ENCODE data around the gene LRRC8D.

Gene LRRC8D

GRCh38 chr1:89908273-89908671 lies 87.4 kb downstream of the LRRC8D start:
- no peak overlapping the region for H3K4me3 ChIP-seq (ENCODE audit: low read length)
- DNase-seq (ENCODE audit: low read depth) = no peak
- TF ChIP-seq CTCF (conservative IDR thresholded peaks at IDR 0.05; ENCODE audit: low read length) = no peak

GRCh38 chr1:89908672-89909436 lies 88.0 kb downstream of the LRRC8D start:
- peak; percentile 56 for DNase-seq (ENCODE audit: low read depth)
- TF ChIP-seq CTCF (conservative IDR thresholded peaks at IDR 0.05; ENCODE audit: low read length) = no peak
- no peak overlapping the region for H3K4me3 ChIP-seq (ENCODE audit: low read length)

- TF ChIP-seq CTCF (conservative IDR thresholded peaks at IDR 0.05; ENCODE audit: low read length) = no peak
- no peak overlapping the region for H3K4me3 ChIP-seq (ENCODE audit: low read length)
- no peak for DNase-seq (ENCODE audit: low read depth)
Observed at GRCh38 chr1:89910268-89910667, 89.4 kb downstream of the LRRC8D start.

GRCh38 chr1:89910780-89911179 lies 89.9 kb downstream of the LRRC8D start:
- no peak overlapping the region for H3K4me3 ChIP-seq (ENCODE audit: low read length)
- TF ChIP-seq CTCF (conservative IDR thresholded peaks at IDR 0.05; ENCODE audit: low read length) = no peak
- DNase-seq (ENCODE audit: low read depth) = peak; percentile 68

GRCh38 chr1:89911191-89911991 lies 90.6 kb downstream of the LRRC8D start:
- no peak for TF ChIP-seq CTCF (conservative IDR thresholded peaks at IDR 0.05; ENCODE audit: low read length)
- H3K4me3 ChIP-seq (ENCODE audit: low read length) = no peak overlapping the region

GRCh38 chr1:89912073-89912472 lies 91.2 kb downstream of the LRRC8D start:
- no peak for DNase-seq (ENCODE audit: low read depth)
- no peak for TF ChIP-seq CTCF (conservative IDR thresholded peaks at IDR 0.05; ENCODE audit: low read length)
- no peak overlapping the region for H3K4me3 ChIP-seq (ENCODE audit: low read length)

More at GRCh38 chr1:89911191-89911991, 90.6 kb downstream of the LRRC8D start:
- DNase-seq (ENCODE audit: low read depth) = no peak

Measured in AG10803 (cell line).